IPS-18c (cell line): Measurements from ENCODE around the gene KRT10.
"Not testable (repeated sequence)": the region's sequence is repeated elsewhere in the genome, so short reads cannot be mapped to it uniquely, and the experiment has no call there.

Experiments
- H3K4me3 ChIP-seq: 2 replicates; pipeline ENCODE4 v1.7.0; 2013; ENCODE audit warnings: low read depth, mild to moderate bottlenecking, low read length, moderate library complexity; ENCODE audit not compliant: insufficient read depth
- H3K9me3 ChIP-seq: one replicate; pipeline ENCODE4 v1.6.1; 2013; ENCODE audit warnings: mild to moderate bottlenecking, low read length, moderate library complexity; ENCODE audit not compliant: control insufficient read depth, insufficient read depth

KRT10 gene

DNA sequence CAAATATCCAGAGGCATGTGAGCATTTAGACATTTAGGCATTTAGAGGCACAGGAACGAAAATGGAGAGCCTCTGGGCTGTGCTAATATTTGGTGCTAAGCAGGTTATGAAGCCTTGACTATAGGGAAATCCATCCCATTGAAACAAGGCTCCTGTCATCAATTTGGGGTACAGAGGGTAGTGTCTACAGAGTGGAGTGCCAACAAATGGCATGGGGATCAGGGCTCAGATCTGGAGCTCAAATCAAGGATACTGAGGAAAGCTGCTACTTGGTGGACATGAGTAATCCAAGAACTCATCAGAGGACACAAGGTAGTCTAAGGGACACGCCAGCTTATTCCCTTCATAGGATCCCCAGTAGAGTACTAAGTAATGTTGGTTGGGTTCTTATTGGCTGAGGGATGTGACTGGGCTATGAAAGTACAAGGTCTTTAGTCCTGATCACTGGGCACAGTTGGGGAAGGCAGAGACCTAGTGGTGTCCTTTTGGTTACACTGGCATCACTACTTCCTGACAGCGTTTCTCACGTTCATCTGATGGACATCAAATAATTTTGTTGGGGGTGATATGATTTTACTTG, 5.2 kb downstream of the KRT10 start:
- Histone ChIP-seq H3K4me3 (no peak overlapping the region), H3K9me3 (no peaks in the 10 kb centered on the region)

DNA sequence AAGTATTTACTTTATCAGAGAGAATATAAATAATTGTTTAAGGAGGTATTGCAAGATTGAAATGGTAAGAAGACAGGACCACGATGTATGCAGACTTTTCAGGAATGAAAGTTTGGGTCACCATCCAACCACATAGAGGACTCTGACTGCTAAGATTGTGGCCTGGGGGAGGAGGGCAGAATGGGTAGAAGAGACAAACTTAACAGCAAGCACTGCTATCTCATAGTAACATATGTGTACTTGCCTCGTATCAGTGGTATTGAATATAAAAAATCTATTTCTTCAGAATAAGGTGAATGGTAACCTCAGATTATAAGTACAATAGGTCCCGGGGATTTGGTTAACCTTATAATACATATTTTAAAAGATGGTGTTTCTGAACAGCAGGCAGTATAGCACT, 5.8 kb downstream of the KRT10 start:
- H3K4me3 ChIP-seq, result no peak overlapping the region
- no peaks in the 10 kb centered on the region for H3K9me3 ChIP-seq

DNA sequence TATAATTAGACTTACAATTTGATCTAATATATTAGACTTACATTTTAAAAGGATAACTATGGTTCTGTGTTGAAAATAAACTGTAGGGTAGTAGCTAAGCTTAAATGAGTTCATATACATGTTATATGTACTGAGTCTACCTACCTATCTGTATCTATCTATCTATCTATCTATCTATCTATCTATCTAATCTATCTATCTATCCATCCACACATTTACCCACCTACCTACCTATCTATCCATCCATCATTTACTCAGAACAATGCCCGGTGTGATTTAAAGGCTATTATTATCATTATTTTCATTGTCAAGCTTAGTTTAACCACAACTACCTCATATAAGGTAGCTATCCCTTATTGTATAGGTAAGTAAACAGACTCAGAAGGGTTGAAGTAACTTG, 7.0 kb downstream of the KRT10 start:
- no peak overlapping the region for H3K4me3 ChIP-seq
- no peaks in the 10 kb centered on the region for H3K9me3 ChIP-seq

DNA sequence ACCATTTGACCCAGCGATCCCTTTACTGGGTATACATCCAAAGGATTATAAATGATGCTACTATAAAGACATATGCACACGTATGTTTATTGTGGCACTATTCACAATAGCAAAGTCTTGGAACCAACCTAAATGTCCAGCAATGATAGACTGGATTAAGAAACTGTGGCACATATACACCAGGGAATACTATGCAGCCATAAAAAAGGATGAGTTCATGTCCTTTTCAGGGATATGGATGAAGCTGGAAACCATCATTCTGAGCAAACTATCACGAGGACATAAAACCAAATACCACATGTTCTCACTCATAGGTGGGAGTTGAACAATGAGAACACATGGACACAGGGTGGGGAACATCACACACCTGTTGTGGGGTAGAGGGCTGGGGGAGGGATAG, 7.8 kb downstream of the KRT10 start:
- not testable (repeated sequence) for H3K9me3 ChIP-seq, H3K4me3 ChIP-seq

DNA sequence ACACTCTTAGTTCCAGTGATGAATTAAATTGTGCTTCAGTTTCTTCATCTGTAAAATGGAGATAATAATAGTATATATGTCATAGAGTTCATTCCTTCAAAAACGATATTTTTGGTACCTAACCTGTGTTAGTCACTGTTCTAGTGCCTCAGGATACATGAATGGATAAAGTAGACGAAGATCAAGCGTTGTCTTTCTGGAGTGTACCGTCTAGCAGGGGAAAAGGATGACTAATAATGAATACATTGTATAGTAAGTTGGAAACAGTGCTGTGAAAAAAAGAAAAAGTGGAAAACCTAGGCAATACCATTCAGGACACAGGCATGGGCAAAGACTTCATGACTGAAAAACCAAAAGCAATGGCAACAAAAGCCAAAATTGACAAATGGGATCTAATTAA, 8.6 kb downstream of the KRT10 start:
- Histone ChIP-seq H3K9me3 (no peaks in the 10 kb centered on the region), H3K4me3 (no peak overlapping the region)

DNA sequence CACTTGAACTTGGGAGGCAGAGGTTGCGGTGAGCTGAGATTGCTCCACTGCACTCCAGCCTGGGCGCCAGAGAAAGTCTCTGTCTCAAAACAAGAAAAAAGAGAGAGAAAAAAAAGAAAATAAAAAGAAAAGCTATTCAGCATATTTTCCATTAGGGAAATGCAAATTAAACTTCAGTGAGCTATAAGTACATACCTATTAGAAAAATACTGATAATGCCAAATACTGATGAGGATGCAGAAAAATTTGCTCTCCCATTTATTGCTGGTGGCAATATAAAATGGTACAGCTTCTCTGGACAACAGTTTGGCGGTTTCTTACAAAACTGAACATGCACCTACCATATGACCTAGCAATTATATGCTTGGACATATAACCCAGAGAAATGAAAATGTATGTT, 9.8 kb downstream of the KRT10 start:
- H3K4me3 ChIP-seq, result no peak overlapping the region
- H3K9me3 ChIP-seq, result no peaks in the 10 kb centered on the region

DNA sequence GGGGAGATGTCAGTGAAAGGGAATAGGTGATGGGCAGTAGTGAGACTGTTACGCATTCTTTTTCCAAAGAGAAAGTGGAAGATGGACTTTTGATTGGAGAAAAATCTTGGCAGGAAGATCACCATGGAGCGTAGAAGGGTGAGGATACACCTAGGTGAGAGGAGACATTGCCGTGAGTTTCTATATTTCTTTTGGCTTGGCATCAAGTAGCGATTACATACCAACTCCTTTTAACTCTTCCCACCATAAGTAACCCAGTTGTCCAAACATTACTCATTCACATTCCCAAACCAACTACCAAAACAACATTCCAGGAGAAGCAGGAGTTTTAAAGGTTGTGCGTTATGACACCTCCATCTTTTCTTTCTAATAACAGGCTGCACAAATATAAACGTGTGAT, 11.9 kb downstream of the KRT10 start:
- no peaks in the 10 kb centered on the region for H3K9me3 ChIP-seq
- no peak overlapping the region for H3K4me3 ChIP-seq

DNA sequence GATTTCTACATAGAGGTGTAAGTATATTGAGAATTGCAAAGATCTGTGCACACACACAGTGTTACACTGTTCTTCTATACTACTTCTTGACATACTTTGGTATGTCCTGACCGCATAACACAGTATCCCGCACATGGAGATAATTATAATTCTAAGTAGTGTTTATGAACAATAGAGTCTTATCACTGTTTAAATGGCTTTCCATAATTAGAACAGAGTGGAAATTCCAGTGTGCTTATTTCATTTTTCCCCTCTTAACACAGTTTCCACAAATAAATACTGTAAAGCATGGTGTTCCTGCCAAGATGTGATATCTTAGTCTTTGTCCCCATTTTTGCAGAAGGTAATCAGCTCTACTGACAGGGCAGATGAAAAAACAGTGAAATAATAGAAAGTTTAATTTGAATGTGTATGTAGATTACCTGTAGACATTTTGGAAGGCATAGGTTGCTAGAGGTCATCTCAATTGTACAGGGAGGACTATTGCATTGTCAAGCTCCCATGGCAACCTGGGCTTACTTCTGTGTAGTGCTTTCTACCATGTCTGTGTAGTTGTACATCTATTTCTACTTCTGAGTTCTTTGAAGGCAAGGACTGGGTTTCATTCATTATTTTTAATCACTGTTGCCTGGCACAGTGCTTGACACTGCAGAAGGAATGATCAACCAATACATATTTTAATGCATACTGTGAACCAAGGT, 12.5 kb downstream of the KRT10 start:
- no peak overlapping the region for H3K4me3 ChIP-seq
- H3K9me3 ChIP-seq, result no peaks in the 10 kb centered on the region

DNA sequence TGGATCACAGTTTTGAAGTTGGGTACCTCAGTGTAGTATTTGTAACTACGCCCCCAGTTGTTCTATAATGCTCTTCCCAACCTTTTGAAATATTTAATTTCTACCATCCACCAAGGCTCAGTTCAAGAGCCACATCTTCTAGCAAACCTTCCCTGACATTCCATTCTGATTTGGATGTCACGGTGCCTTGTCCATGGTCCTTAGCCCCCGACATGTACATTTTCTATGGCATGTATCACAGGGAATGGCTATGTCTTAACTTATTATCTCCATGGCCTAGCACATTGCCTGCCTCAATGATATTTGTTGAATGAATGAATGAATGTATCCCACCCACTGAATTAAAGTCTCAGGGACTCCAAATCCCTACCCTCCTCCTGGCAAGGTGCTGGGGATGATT, 16.3 kb downstream of the KRT10 start:
- no peak overlapping the region for H3K4me3 ChIP-seq
- no peaks in the 10 kb centered on the region for H3K9me3 ChIP-seq

DNA sequence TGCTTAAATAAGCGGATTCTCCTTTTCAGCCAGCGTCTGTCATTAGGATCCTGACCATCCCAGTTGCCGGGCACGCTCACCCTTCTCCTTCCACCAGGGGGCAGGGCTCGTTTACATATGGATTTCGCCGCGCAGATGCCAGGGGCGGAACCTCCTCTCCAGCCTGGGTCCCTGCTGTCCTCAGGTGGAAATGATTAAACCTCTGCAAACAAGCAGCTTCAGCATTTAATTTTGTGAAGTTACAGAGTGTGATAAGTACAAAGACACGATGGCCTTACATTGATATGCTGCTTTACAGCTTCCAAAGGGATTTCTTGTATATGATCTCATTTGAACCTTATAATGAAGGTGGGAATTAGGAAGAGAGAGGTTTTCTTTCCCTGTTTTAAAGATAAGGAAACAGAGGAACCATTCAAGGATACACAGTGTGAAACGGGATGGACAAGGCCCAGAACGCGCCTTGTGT, 18.8 kb downstream of the KRT10 start:
- Histone ChIP-seq H3K4me3 (no peak overlapping the region), H3K9me3 (no peaks in the 10 kb centered on the region)

DNA sequence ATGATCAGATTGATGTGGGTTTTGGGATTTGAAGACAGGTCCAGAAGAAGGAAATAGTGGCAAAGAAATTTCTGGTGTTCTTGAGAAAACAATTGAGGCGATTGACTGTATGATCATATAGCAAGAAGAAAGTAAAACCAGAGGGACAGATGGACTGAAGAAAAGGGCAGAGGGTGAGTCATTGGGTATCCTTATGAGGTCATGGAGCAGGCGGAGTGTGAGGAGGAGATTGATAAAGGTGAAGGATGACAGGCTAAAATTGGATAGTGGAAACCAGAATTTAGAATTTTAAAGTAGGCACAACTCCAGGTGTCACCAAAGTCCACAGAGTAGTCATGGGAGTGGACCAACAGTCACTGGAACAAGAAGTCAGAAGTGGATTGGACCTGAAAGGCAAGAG, 21.3 kb downstream of the KRT10 start:
- no peaks in the 10 kb centered on the region for H3K9me3 ChIP-seq
- H3K4me3 ChIP-seq, result no peak overlapping the region

DNA sequence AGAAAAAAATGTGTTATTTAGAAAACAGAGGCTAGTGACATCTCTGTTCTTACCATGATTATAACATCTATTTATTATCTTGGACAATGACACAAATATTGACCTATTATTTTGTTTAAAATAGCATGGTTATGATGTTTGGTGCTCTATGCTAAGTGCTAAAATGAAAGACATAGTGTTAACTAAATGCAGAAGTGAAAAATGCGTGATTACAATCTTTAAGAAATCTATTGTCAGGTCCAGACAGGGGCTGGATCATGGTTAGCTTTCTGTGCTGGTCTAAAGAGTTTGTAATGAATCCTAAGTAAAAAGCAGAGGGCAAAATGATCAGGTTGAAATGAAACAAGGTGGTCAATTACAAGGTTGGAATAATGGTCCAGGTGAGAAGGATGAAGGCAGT, 22.0 kb downstream of the KRT10 start:
- H3K4me3 ChIP-seq, result no peak overlapping the region

DNA sequence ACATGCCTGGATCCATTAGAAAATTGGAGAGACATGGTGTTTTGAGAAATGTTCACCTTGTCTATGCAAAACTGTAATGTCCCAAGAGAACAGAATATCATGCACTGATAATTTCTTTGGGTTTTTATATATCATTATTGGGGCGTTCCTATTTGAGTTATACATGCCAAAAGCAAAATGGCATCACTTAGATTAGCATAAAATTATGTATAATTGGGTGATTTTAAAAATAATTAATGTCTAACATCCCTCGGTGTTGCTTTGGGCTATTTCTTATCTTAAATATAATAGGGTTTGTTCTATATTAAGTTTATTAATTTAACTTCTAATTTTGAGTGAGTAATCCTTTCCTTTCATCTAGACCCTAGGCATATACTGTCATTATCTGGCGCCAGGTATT, 22.6 kb downstream of the KRT10 start, which contains the start of gene KRT28:
TSS of gene KRT28 (minus strand) at position 101 of the 400 bp plus-strand sequence. CDS start at position 35, 66 bp downstream.
- no peaks in the 10 kb centered on the region for H3K9me3 ChIP-seq
- no peak within 1 kb of the TSS for H3K4me3 ChIP-seq

More for the DNA sequence above, 22.0 kb downstream of the KRT10 start:
- no peaks in the 10 kb centered on the region for H3K9me3 ChIP-seq

DNA sequence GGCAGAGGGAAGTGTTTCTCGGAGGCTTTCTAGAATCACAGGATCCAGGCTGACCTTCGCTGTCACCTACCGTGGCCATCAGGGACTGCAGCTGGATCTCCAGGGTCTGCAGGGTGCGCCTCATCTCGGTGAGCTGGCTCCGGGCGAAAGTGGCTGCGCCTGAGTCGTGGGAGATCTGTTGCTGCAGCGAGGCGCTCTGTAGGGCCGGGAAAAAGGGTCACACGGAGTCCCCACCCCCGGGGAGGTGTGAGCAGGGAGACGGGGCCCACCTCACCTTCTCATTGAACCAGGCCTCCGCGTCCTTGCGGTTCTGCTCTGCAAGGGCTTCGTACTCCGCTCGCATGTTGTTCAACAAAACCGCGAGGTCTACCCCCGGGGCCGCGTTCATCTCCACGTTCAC, 25.6 kb downstream of the KRT10 start:
- H3K9me3 ChIP-seq, result no peaks in the 10 kb centered on the region

DNA sequence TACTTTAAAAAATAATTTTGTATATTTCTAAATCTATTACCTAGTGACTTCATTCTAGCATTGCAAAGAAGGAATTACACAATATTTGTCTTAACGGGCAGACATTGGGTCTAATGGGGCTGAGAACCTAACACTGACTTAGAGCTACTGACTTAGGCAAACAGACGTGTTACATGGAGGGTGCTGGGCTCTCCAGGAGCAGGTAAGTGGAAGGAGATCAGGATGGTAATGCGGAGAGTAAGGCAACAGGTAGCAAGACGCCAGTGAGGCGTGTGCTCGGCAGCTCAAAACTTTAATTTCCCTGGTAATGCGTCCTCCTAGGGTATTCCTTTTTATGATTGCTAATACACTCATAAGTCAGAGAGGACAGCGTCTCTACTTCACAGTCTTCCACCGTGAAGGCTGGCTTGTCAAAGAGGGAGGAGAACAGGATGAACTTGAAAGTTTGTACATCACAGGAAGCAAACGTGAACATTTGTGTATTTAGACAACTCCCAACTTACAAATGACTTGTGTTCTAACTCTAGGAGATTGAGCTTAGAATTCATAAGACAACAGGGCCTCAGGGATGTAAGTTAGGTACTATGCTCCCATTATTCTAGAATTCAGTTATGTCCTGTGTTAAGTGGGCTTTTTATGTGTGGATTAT, 27.3 kb downstream of the KRT10 start:
- Histone ChIP-seq H3K9me3 (no peaks in the 10 kb centered on the region), H3K4me3 (no peak overlapping the region)

More for the DNA sequence above, 25.6 kb downstream of the KRT10 start:
- no peak overlapping the region for H3K4me3 ChIP-seq

DNA sequence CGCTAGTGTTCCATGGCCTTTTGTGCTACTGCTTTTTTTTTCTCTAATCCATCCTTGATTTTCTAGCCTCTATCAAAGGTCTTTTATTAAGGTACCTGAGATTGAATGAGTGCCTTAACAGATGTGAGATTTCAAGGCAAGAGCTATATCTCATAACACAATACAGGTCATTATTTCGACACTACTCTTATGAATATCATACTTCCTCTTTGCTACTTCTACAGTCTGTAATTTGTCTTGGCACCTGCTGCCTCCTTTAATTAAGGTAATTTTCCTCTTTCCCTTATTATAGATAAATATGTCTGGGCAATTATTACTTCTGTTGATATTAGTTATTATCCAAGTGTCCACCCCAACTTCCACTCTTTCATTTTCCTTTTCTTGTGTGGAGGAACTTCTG, 27.9 kb downstream of the KRT10 start:
- Histone ChIP-seq H3K9me3 (no peaks in the 10 kb centered on the region), H3K4me3 (no peak overlapping the region)

DNA sequence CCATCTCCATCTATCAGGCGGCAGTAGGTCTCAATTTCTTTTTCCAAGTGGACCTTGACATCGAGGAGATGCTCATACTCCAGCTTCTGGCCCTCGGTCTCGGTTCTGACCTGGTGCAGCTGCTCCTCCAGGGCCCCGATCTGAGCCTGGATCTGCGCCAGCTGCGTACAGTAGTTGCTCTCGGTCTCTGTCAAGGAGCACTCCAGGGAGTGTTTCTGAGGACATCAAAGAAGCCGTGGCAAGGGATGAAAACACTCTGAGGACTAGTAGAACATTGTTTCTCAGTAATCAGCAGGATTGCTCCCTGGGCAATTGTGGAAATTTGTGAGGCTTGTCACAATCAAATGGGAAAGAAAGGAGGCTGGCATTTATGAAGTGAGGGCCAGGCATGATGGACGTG, 28.6 kb downstream of the KRT10 start:
- H3K9me3 ChIP-seq, result no peaks in the 10 kb centered on the region
- no peak overlapping the region for H3K4me3 ChIP-seq

DNA sequence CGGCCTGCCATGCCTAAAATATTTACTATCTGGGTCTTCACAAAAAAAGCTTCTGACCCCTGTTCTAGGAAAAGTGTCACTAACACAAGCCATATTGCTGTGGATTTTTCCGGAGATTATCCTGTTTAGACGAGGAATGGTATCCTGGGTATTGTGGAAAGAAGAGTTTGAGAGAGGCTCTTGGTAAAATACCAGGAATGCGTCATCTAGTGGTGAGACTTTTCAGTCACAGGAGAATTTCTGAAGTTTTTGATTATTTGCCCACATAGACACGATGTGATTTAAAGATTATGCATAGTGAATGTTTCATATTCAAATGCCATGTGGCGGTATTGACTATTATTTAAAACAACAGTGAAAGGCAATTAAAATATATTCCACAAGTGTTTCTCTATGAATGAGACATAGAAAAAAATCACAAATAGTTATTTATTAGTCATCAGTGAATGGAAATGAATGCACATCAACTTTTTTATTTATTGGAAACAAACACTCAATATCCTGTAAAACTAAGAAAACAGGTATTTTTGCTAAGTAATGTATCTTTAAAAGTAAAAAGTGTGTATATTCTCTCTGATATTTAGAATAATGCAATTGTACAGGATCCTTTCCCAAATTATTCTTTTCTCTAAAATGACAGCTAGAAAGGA, 30.5 kb downstream of the KRT10 start:
- no peaks in the 10 kb centered on the region for H3K9me3 ChIP-seq
- no peak overlapping the region for H3K4me3 ChIP-seq
